PC-3 (cell line): ENCODE data around the gene FGD5. TPM values are rescaled to one million over a fixed set of nuclear protein-coding genes. Genes with fewer than 3 reads are reported as not detected.

Experiments used
- ATAC-seq: fragments of 200-7000 bp; cut with Tn5 transposase; 2 replicates; pipeline ENCODE4 v1.9.1; 2020; ENCODE audit warnings: mild to moderate bottlenecking, moderate library complexity
- BruUV-seq: library from RNA; stranded (reverse); fragments of 400-500 nt; replicated peaks from 2 replicates; lab custom pipeline; 2021; lab: Mats Ljungman, UMichigan
- CTCF ChIA-PET: fragments of 300-600 bp; sonication (Branson Sonifier 250); formaldehyde crosslinking; loops from one replicate; lab custom pipeline; 2022; ENCODE audit warnings: antibody characterized with exemption; lab: Charles Lee
- POLR2A ChIA-PET: fragments of 300-600 bp; sonication (Branson Sonifier 250); formaldehyde crosslinking; loops from one replicate; lab custom pipeline; 2022; ENCODE audit warnings: antibody characterized with exemption; ENCODE audit not compliant: unreplicated experiment; lab: Charles Lee
- DNase-seq: peaks from one replicate; pipeline ENCODE4 v3.0.0-alpha.2; 2015
- H2AFZ ChIP-seq: fragments of 300-600 bp; sonication (generic); 2 replicates; pipeline ENCODE4 v1.6.0; 2016; ENCODE audit warnings: antibody characterized with exemption, low read length
- H3F3A ChIP-seq: fragments of 300-600 bp; sonication (generic); one replicate; pipeline ENCODE4 v1.6.0; 2017; ENCODE audit warnings: antibody characterized with exemption, low read length, control low read depth, mild to moderate bottlenecking; ENCODE audit not compliant: unreplicated experiment
- H3K27ac ChIP-seq: fragments of 300-600 bp; sonication (generic); 2 replicates; pipeline ENCODE4 v1.5.1; 2016; ENCODE audit warnings: mild to moderate bottlenecking, low read length
- H3K27me3 ChIP-seq: fragments of 300-600 bp; sonication (generic); 2 replicates; pipeline ENCODE4 v1.6.1; 2016; ENCODE audit warnings: low read length, mixed read lengths
- H3K36me3 ChIP-seq: fragments of 300-600 bp; sonication (generic); 2 replicates; pipeline ENCODE4 v1.6.1; 2016; ENCODE audit warnings: low read depth, mixed run types, low read length, mixed read lengths
- H3K4me1 ChIP-seq: fragments of 300-600 bp; sonication (generic); 2 replicates; pipeline ENCODE4 v1.5.1; 2016; ENCODE audit warnings: low read length; ENCODE audit not compliant: insufficient read depth
- H3K4me2 ChIP-seq: fragments of 300-600 bp; sonication (generic); 2 replicates; pipeline ENCODE4 v1.6.0; 2016; ENCODE audit warnings: low read length
- H3K4me3 ChIP-seq: fragments of 300-600 bp; sonication (generic); 2 replicates; pipeline ENCODE4 v1.5.1; 2016; ENCODE audit warnings: mild to moderate bottlenecking, low read length, mixed read lengths
- H3K79me2 ChIP-seq: fragments of 300-600 bp; sonication (generic); 2 replicates; pipeline ENCODE4 v1.6.1; 2017; ENCODE audit warnings: low read length, mixed read lengths
- H3K9ac ChIP-seq: fragments of 300-600 bp; sonication (generic); 2 replicates; pipeline ENCODE4 v1.6.0; 2016; ENCODE audit warnings: mild to moderate bottlenecking, low read length
- H3K9me2 ChIP-seq: fragments of 300-600 bp; sonication (generic); replicated peaks from 2 replicates; pipeline ENCODE4 v1.6.1; 2016; ENCODE audit warnings: mixed run types, low read length, mixed read lengths
- H3K9me3 ChIP-seq: fragments of 300-600 bp; sonication (generic); 2 replicates; pipeline ENCODE4 v1.6.1; 2016; ENCODE audit warnings: low read length, mixed read lengths
- H4K20me1 ChIP-seq: fragments of 300-600 bp; sonication (generic); 2 replicates; pipeline ENCODE4 v1.6.1; 2016; ENCODE audit warnings: low read length, mixed read lengths
- EZH2 ChIP-seq: fragments of 300-600 bp; sonication (generic); IDR thresholded peaks from one replicate; pipeline ENCODE4 v1.6.1; 2017; ENCODE audit warnings: antibody characterized with exemption, mild to moderate bottlenecking, low read length; ENCODE audit not compliant: unreplicated experiment
- EZH2phosphoT487 ChIP-seq: fragments of 300-600 bp; sonication (generic); IDR thresholded peaks from 2 replicates; pipeline ENCODE4 v1.6.1; 2018; ENCODE audit warnings: mild to moderate bottlenecking, antibody characterized with exemption, low read length, borderline replicate concordance
- intact Hi-C: fragments of 100-400 bp; cut with micrococcal nuclease; formaldehyde crosslinking; loops from 2 replicates; pipeline ENCODE4 v1.9.0; 2023
- total RNA-seq: library from RNA; depleted of rRNA; stranded (reverse); fragments of >200 nt; gene quantifications from 2 replicates; pipeline ENCODE4 v1.2.3, GENCODE V29; 2014
- TF ChIP-seq, protein P1 (sequence below): fragments of 300-600 bp; sonication (generic); conservative IDR thresholded peaks from 2 replicates; pipeline ENCODE4 v1.5.1; 2017; ENCODE audit warnings: antibody characterized with exemption, low read depth, mild to moderate bottlenecking, low read length

FGD5 gene
- total RNA-seq, 1 experiment from 2014 or later: not detected

DNA sequence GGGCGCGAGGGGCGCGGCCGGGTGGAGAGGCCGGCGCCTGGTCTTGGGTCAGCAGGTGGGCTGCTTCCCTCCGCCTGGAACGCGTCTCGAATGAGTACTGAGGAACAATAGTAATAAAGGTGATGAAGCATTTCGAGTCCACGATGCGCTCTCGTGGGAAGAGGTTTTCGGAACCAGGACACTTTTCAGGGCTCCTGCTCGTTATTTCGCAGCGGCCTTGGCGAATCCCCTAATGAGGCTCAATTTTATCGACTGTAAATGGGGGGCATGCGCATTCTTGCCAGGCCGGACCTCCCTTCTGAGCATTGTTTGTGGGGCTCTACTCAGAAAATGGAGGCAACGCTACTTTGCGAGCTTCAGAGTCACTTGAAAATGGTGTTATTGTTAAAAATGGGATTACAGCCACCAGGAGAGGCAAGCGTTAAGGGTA is 129.9 kb downstream of the FGD5 start:
- peak overlapping the region; percentile 99 for H3K9ac ChIP-seq
- no peaks in the 10 kb centered on the region for H4K20me1 ChIP-seq
- peaks cover 11% of the 10 kb centered on the region; the same call in 1 of the 2 replicates for H3K36me3 ChIP-seq
- TSS peak; percentile 71 for BruUV-seq
- POLR2A ChIA-PET: no interaction called here
- peak overlapping the region; percentile 89 for H2AFZ ChIP-seq
- peaks cover 16% of the 10 kb centered on the region; the same call in 1 of the 2 replicates for H3K4me1 ChIP-seq
- intact Hi-C loops: loop anchor here (1.0 to 2.0 kb wide), 2 partner anchors 150 to 297 kb away; partner anchors contain the start of genes CCDC174 and RBSN
- CTCF ChIA-PET: interaction anchor here (0.6 kb wide), 1 partner anchor 898 kb away, joined by 4 read pairs; no protein-coding TSS in a partner anchor
- H3K79me2 ChIP-seq: peaks cover 83% of the 10 kb centered on the region
- H3K4me2 ChIP-seq: peak overlapping the region; percentile 100
- no peaks in the 10 kb centered on the region for H3F3A ChIP-seq
- TF ChIP-seq, protein P1, sequence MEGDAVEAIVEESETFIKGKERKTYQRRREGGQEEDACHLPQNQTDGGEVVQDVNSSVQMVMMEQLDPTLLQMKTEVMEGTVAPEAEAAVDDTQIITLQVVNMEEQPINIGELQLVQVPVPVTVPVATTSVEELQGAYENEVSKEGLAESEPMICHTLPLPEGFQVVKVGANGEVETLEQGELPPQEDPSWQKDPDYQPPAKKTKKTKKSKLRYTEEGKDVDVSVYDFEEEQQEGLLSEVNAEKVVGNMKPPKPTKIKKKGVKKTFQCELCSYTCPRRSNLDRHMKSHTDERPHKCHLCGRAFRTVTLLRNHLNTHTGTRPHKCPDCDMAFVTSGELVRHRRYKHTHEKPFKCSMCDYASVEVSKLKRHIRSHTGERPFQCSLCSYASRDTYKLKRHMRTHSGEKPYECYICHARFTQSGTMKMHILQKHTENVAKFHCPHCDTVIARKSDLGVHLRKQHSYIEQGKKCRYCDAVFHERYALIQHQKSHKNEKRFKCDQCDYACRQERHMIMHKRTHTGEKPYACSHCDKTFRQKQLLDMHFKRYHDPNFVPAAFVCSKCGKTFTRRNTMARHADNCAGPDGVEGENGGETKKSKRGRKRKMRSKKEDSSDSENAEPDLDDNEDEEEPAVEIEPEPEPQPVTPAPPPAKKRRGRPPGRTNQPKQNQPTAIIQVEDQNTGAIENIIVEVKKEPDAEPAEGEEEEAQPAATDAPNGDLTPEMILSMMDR: no peak
- TF ChIP-seq EZH2: no peak
- TF ChIP-seq EZH2phosphoT487: no peak
- H3K9me3 ChIP-seq: no peaks in the 10 kb centered on the region
- no peaks in the 10 kb centered on the region for H3K27me3 ChIP-seq
- DNase-seq (no peak), ATAC-seq (no peak)
- H3K4me3 ChIP-seq: peak overlapping the region; percentile 91
- no peaks in the 10 kb centered on the region for H3K9me2 ChIP-seq
- H3K27ac ChIP-seq: 0 out of 2 replicates have a peak overlapping the region, but pooled peaks have one; percentile 9

DNA sequence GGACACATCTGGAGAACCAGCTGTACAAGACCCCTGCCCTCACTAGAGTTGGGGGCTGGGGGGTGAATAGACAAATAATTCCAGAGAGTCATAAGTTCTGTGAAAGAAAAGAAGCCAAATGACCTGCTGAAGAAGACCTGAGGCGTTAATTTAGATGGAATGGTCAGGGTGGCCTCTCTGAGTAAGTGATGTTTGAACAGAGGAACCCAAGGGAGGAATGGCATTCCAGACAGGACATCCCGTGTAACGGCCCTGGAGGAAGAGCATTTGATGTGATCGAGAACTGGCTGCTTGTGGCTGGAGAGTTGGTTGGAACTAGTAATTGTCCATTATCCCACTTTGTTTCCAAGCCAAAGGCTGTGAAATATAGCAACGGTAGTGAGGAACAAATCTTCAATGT is 130.4 kb downstream of the FGD5 start:
- ChIA-PET POLR2A (no interaction called here), CTCF (no interaction called here)
- Histone ChIP-seq H3K79me2 (peaks cover 83% of the 10 kb centered on the region), H3K9ac (peak overlapping the region; percentile 99), H3K9me2 (no peaks in the 10 kb centered on the region), H3K4me1 (peaks cover 16% of the 10 kb centered on the region; the same call in 1 of the 2 replicates), H3K4me3 (peak overlapping the region; percentile 91), H3F3A (no peaks in the 10 kb centered on the region), H3K9me3 (no peaks in the 10 kb centered on the region), H3K27ac (0 out of 2 replicates have a peak overlapping the region, but pooled peaks have one; percentile 9), H3K4me2 (peak overlapping the region; percentile 100), H2AFZ (peak overlapping the region; percentile 89), H4K20me1 (no peaks in the 10 kb centered on the region), H3K27me3 (no peaks in the 10 kb centered on the region), H3K36me3 (peaks cover 7% of the 10 kb centered on the region; the same call in 1 of the 2 replicates)
- TF ChIP-seq, protein P1: no peak
- DNase-seq (no peak), ATAC-seq (no peak)
- BruUV-seq: no TSS peak
- intact Hi-C loops: loop anchor here (2.0 kb wide), 1 partner anchor 150 kb away; the partner anchor contains the start of gene RBSN

DNA sequence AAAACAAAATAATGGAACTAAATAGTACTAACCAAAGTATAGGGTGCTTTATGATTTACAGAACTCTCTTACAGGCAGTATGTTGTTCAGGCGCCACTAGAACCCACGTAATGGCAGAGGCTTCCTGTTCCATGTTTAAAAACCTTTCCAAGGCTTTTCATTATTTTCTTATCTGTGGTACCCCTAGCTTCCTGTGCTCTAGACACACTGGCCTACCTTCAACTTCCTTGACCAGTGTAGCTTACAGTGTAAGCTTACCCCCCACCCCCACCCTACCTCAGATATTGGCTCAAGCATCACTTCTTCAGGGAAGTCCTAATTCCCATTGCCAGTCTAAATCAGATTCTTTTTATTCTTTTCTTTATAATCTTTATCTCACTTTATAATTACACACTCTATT is 131.5 kb downstream of the FGD5 start:
- POLR2A ChIA-PET: no interaction called here
- Histone ChIP-seq H3K4me2 (no peak overlapping the region), H3K36me3 (peaks cover 2% of the 10 kb centered on the region; the same call in 1 of the 2 replicates), H3K9ac (no peak overlapping the region), H3K9me3 (no peaks in the 10 kb centered on the region), H3K4me1 (peaks cover 16% of the 10 kb centered on the region; the same call in 1 of the 2 replicates), H3F3A (no peaks in the 10 kb centered on the region), H3K4me3 (no peak overlapping the region), H3K79me2 (peaks cover 83% of the 10 kb centered on the region), H3K27ac (no peak overlapping the region), H3K27me3 (no peaks in the 10 kb centered on the region), H2AFZ (no peak overlapping the region), H4K20me1 (no peaks in the 10 kb centered on the region), H3K9me2 (no peaks in the 10 kb centered on the region)
- intact Hi-C loops: no loop called here
- no peak for ATAC-seq
- BruUV-seq: no TSS peak
- DNase-seq: no peak
- CTCF ChIA-PET: no interaction called here
- TF ChIP-seq EZH2phosphoT487: no peak
- TF ChIP-seq, protein P1: no peak
- TF ChIP-seq EZH2: no peak
